Body of pancreas (tissue), 4 donors: Measurements from ENCODE around the gene POLD1.

Source experiments
- POLR2A ChIP-seq, 3 donors: fragments of 450-650 bp; IDR thresholded peaks; one replicate each; pipeline ENCODE4 v1.6.1; 2016; ENCODE audit warnings: antibody characterized with exemption in 3 of 3, mild to moderate bottlenecking in 2 of 3
- TF ChIP-seq, protein P1 (sequence below), 7 experiments: fragments of 450-650 bp in 4 of 7; fragments of 200-600 bp in 3 of 7; sonication (generic) in 3 of 7; IDR thresholded peaks; one replicate each; pipeline ENCODE4 v1.5.1; 2016 to 2019; ENCODE audit warnings: antibody characterized with exemption in 7 of 7

DNA sequence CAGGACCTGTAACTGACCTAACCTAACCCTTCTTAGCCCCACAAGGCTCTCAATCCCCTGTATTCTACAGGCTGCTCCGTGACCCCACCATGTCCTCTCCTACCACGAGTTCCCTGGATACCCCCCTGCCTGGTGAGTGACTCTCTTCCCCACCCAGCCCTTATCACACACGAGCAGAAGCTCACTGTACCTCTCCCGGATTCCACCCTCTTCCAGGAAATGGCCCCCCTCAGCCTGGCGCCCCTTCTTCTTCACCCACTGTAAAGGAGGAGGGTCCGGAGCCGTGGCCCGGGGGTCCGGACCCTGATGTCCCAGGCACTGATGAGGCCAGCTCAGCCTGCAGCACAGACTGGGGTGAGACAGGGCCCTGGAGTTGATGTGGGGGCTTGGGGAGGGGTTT, 6.6 kb upstream of the POLD1 start:
- TF ChIP-seq, protein P1, sequence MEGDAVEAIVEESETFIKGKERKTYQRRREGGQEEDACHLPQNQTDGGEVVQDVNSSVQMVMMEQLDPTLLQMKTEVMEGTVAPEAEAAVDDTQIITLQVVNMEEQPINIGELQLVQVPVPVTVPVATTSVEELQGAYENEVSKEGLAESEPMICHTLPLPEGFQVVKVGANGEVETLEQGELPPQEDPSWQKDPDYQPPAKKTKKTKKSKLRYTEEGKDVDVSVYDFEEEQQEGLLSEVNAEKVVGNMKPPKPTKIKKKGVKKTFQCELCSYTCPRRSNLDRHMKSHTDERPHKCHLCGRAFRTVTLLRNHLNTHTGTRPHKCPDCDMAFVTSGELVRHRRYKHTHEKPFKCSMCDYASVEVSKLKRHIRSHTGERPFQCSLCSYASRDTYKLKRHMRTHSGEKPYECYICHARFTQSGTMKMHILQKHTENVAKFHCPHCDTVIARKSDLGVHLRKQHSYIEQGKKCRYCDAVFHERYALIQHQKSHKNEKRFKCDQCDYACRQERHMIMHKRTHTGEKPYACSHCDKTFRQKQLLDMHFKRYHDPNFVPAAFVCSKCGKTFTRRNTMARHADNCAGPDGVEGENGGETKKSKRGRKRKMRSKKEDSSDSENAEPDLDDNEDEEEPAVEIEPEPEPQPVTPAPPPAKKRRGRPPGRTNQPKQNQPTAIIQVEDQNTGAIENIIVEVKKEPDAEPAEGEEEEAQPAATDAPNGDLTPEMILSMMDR (IDR thresholded peaks at IDR 0.05), result no peak
- TF ChIP-seq POLR2A (IDR thresholded peaks at IDR 0.05), result no peak
